Erythroblast (primary cell): ENCODE data around the gene KRTAP5-9.

Experiments
- GATA1 ChIP-seq: IDR thresholded peaks from 2 replicates; pipeline ENCODE4 v1.6.1; 2011; ENCODE audit warnings: low read depth, mild to moderate bottlenecking, control low read depth, low read length, moderate library complexity
- POLR2A ChIP-seq: IDR thresholded peaks from 2 replicates; pipeline ENCODE4 v1.6.1; 2011; ENCODE audit warnings: mild to moderate bottlenecking, low read length

- TF ChIP-seq POLR2A: no peak
- TF ChIP-seq GATA1: no peak
These were observed 24.6 kb downstream of the KRTAP5-9 start for GRCh38 chr11:71572811-71573210.
